Left lung (tissue), 10 donors: Measurements from ENCODE around the gene TAAR2. TPM values are rescaled to one million over a fixed set of nuclear protein-coding genes. Genes with fewer than 3 reads are reported as not detected.

Source experiments
- ATAC-seq: fragments of 200-7000 bp; cut with Tn5 transposase; one replicate; pipeline ENCODE4 v1.9.1; 2020; ENCODE audit warnings: moderate library complexity
- DNase-seq, 4 donors: peaks; one replicate each; pipeline ENCODE4 v3.0.0-alpha.2; 2013 to 2020
- H3K27ac ChIP-seq, 2 donors: fragments of 200-600 bp; sonication (generic) in 1 of 2; one replicate each; pipeline versions ENCODE4 v1.5.0 to v1.8.0; 2020 to 2021
- H3K27me3 ChIP-seq, 2 donors: fragments of 200-600 bp; sonication (generic) in 1 of 2; one replicate each; pipeline versions ENCODE4 v1.5.0 to v1.8.0; 2020 to 2021
- H3K36me3 ChIP-seq, 2 donors: fragments of 200-600 bp; sonication (generic) in 1 of 2; one replicate each; pipeline versions ENCODE4 v1.5.0 to v1.8.0; 2020 to 2021
- H3K4me1 ChIP-seq, 2 donors: fragments of 200-600 bp; one replicate each; pipeline ENCODE4 v1.8.0; 2021
- H3K4me3 ChIP-seq, 2 donors: fragments of 200-600 bp; sonication (generic) in 1 of 2; one replicate each; pipeline versions ENCODE4 v1.5.0 to v1.8.0; 2020 to 2021; ENCODE audit warnings: mild to moderate bottlenecking in 1 of 2
- H3K9me3 ChIP-seq, 2 donors: fragments of 200-600 bp; sonication (generic) in 1 of 2; one replicate each; pipeline versions ENCODE4 v1.5.0 to v1.8.0; 2020 to 2021
- CTCF ChIP-seq, 2 donors: fragments of 200-600 bp; sonication (generic) in 1 of 2; IDR thresholded peaks; one replicate each; pipeline versions ENCODE4 v1.5.0 to v1.8.0; 2021; ENCODE audit warnings: antibody characterized with exemption in 2 of 2
- intact Hi-C, 2 donors: fragments of 100-400 bp; cut with DNase I; formaldehyde crosslinking; loops; one replicate each; pipeline versions ENCODE4 v1.11.2 to v1.14.2; 2022
- polyA plus RNA-seq, 6 donors: library from polyadenylated mRNA; unstranded; fragments of 120-200 nt; gene quantifications; one replicate each; pipeline ENCODE4 v1.2.1, GENCODE V29; 2013; ENCODE audit not compliant: insufficient read length in 6 of 6
- total RNA-seq, 2 donors: library from RNA; stranded (reverse); fragmentation: NEBNext Ultra II Directional; extraction: Animal tissue kit (Norgen Biotek cat#: 25700); gene quantifications; one replicate each; pipeline ENCODE4 v1.2.1, GENCODE V29; 2021
- donor health status: DM: no; HTN: yes; CAD: no.
- donor health status: DM: no; HTN: no; CAD: no.

TAAR2 gene
- total and polyA plus RNA-seq, 8 donors: not detected

GRCh38 chr6:132568611-132569010, 55.5 kb downstream of the TAAR2 start:
- DNase-seq (no peak), ATAC-seq (no peak)
- H3K4me1 ChIP-seq: peaks cover 0 to 3% of the 10 kb centered on the region in 2 donors
- no peak overlapping the region for H3K27ac ChIP-seq
- H3K27me3 ChIP-seq: peaks cover 0 to 19% of the 10 kb centered on the region in 2 donors
- intact Hi-C loops: no loop called here
- no peak for TF ChIP-seq CTCF (IDR thresholded peaks at IDR 0.05)
- H3K36me3 ChIP-seq: no peaks in the 10 kb centered on the region
- H3K4me3 ChIP-seq: no peak overlapping the region
- H3K9me3 ChIP-seq: no peaks in the 10 kb centered on the region

DNA sequence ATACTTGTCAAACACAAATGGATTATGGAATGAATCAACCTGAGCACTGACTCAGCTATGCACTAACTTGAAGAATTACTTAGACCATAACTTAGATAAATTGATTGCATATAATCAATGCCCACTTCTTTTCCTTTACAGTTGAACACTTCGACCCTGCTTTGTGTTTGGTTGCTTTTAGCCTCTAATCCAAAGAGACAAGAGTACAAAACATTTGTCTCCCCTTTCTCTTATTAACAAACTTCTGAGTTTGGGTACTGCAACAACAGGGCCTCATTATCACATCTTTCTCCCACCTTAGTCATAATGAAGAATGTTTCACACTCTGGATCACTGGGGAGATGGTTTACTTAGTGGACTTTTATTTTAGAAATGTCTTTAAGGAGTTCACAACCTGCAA, 56.5 kb downstream of the TAAR2 start:
- Histone ChIP-seq H3K4me3 (no peak overlapping the region), H3K27ac (no peak overlapping the region), H3K4me1 (peaks cover 0 to 3% of the 10 kb centered on the region in 2 donors), H3K27me3 (peaks cover 3 to 19% of the 10 kb centered on the region in 2 donors), H3K36me3 (no peaks in the 10 kb centered on the region), H3K9me3 (no peaks in the 10 kb centered on the region)
- DNase-seq: no peak
- no peak for TF ChIP-seq CTCF (IDR thresholded peaks at IDR 0.05)
- no peak for ATAC-seq
- intact Hi-C loops: no loop called here

Other genes with a start within 250 kb of the TAAR2 start
- gene MOXD1, start 222.8 kb downstream of the TAAR2 start, total RNA-seq: 100 to 1,000 TPM in 1 of 2 donors, 10 to 100 TPM in 1; 49.5 to 106 TPM
- 10 to 100 TPM; 40.3 to 75.6 (median 57.1) TPM for gene MOXD1, start 222.8 kb downstream of the TAAR2 start, polyA plus RNA-seq
- 10 to 100 TPM; 61.2 to 69.7 TPM for gene STX7, start 111.2 kb downstream of the TAAR2 start, total RNA-seq
- 10 to 100 TPM; 46.1 to 65.3 (median 55.5) TPM for gene STX7, start 111.2 kb downstream of the TAAR2 start, polyA plus RNA-seq
- not detected for gene TAAR9, start 86.0 kb downstream of the TAAR2 start, total RNA-seq
- not detected for gene TAAR9, start 86.0 kb downstream of the TAAR2 start, polyA plus RNA-seq
- not detected for gene TAAR8, start 71.6 kb downstream of the TAAR2 start, total RNA-seq
- gene TAAR8, start 71.6 kb downstream of the TAAR2 start, polyA plus RNA-seq: not detected
- not detected for gene TAAR6, start 54.0 kb downstream of the TAAR2 start, total RNA-seq
- gene TAAR6, start 54.0 kb downstream of the TAAR2 start, polyA plus RNA-seq: not detected
- gene TAAR5, start 34.5 kb downstream of the TAAR2 start, total RNA-seq: not detected
- not detected for gene TAAR5, start 34.5 kb downstream of the TAAR2 start, polyA plus RNA-seq
- not detected for gene TAAR1, start 34.9 kb upstream of the TAAR2 start, total RNA-seq
- gene TAAR1, start 34.9 kb upstream of the TAAR2 start, polyA plus RNA-seq: under 1 TPM in 3 of 6 donors, not detected in 3; 0.13 to 0.16 (median 0.15) TPM
- 1 to 10 TPM; 1.4 to 10.0 TPM for gene VNN1, start 89.8 kb upstream of the TAAR2 start, total RNA-seq
- under 1 TPM; 0.25 to 0.52 (median 0.45) TPM for gene VNN1, start 89.8 kb upstream of the TAAR2 start, polyA plus RNA-seq
- gene VNN2, start 133.6 kb upstream of the TAAR2 start, total RNA-seq: 10 to 100 TPM in 1 of 2 donors, 1 to 10 TPM in 1; 4.0 to 58.8 TPM
- gene VNN2, start 133.6 kb upstream of the TAAR2 start, polyA plus RNA-seq: 1 to 10 TPM in 5 of 6 donors, under 1 TPM in 1; 0.91 to 2.1 (median 1.1) TPM
- gene SLC18B1, start 174.4 kb upstream of the TAAR2 start, total RNA-seq: 10 to 100 TPM; 10.8 to 15.0 TPM
- gene SLC18B1, start 174.4 kb upstream of the TAAR2 start, polyA plus RNA-seq: 10 to 100 TPM; 19.0 to 26.6 (median 23.8) TPM
- 1,000 to 10,000 TPM; 1,016 to 1,304 TPM for gene RPS12, start 190.3 kb upstream of the TAAR2 start, total RNA-seq
- gene RPS12, start 190.3 kb upstream of the TAAR2 start, polyA plus RNA-seq: 1,000 to 10,000 TPM; 2,201 to 2,559 (median 2,482) TPM